Epithelial cell of esophagus (primary cell): ENCODE results near the gene DHFR2.

ENCODE experiments used
- DNase-seq: peaks from one replicate; pipeline ENCODE4 v3.0.0; 2010; ENCODE audit warnings: low read depth
- H3K4me3 ChIP-seq: 2 replicates; pipeline ENCODE4 v1.5.1; 2011; ENCODE audit warnings: mild to moderate bottlenecking, low read length, control low read depth
- CTCF ChIP-seq: IDR thresholded peaks from 2 replicates; pipeline ENCODE4 v1.5.1; 2011; ENCODE audit warnings: low read depth, mild to moderate bottlenecking, low read length, control low read depth, inconsistent platforms; ENCODE audit not compliant: insufficient read depth; ENCODE audit errors: missing control alignments

DHFR2 gene

GRCh38 chr3:94065819-94066480, 3.2 kb upstream of the DHFR2 start:
- TF ChIP-seq CTCF: no peak
- DNase-seq: no peak

GRCh38 chr3:94065122-94065521, 2.4 kb upstream of the DHFR2 start:
- no peak overlapping the region for H3K4me3 ChIP-seq
- no peak for DNase-seq
- TF ChIP-seq CTCF: no peak

More at GRCh38 chr3:94065819-94066480, 3.2 kb upstream of the DHFR2 start:
- no peak overlapping the region for H3K4me3 ChIP-seq

GRCh38 chr3:94064243-94064860, 1.6 kb upstream of the DHFR2 start:
- H3K4me3 ChIP-seq: peak overlapping the region; percentile 67
- DNase-seq: no peak
- no peak for TF ChIP-seq CTCF

- no peak for TF ChIP-seq CTCF
- peak; percentile 18 for DNase-seq
- peak overlapping the region; percentile 67 for H3K4me3 ChIP-seq
Observed at GRCh38 chr3:94063496-94064119, 892 bp upstream of the DHFR2 start.

GRCh38 chr3:94061297-94061696, 1.4 kb downstream of the DHFR2 start:
- no peak overlapping the region for H3K4me3 ChIP-seq
- no peak for TF ChIP-seq CTCF
- DNase-seq: no peak

GRCh38 chr3:94050546-94050945, 12.2 kb downstream of the DHFR2 start:
- no peak for TF ChIP-seq CTCF
- DNase-seq: no peak
- H3K4me3 ChIP-seq: no peak overlapping the region
